Panc1 (cell line): ENCODE data around the gene SFTPA1. TPM values are rescaled to one million over a fixed set of nuclear protein-coding genes. Genes with fewer than 3 reads are reported as not detected.

Experiments used
- ATAC-seq: fragments of 200-7000 bp; cut with Tn5 transposase; 2 replicates; pipeline ENCODE4 v1.9.1; 2020; ENCODE audit warnings: mild to moderate bottlenecking, moderate library complexity
- BruUV-seq: library from RNA; stranded (reverse); fragments of 400-500 nt; replicated peaks from 2 replicates; lab custom pipeline; 2021; lab: Mats Ljungman, UMichigan
- CTCF ChIA-PET: fragments of 300-600 bp; sonication (Branson Sonifier 250); formaldehyde crosslinking; loops from one replicate; lab custom pipeline; 2022; ENCODE audit warnings: antibody characterized with exemption; lab: Charles Lee
- POLR2A ChIA-PET: fragments of 300-600 bp; sonication (Branson Sonifier 250); formaldehyde crosslinking; loops from one replicate; lab custom pipeline; 2022; ENCODE audit warnings: antibody characterized with exemption; lab: Charles Lee
- DNase-seq: peaks from one replicate; pipeline ENCODE4 v3.0.0-alpha.2; 2010; ENCODE audit warnings: low read depth, low spot score
- H3K27ac ChIP-seq: 2 replicates; pipeline ENCODE4 v1.5.1; 2011; ENCODE audit warnings: mild to moderate bottlenecking, low read length, inconsistent platforms
- H3K27me3 ChIP-seq: fragments of 200-500 bp; sonication (Bioruptor generic); 2 replicates; pipeline ENCODE4 v1.6.0; 2014; ENCODE audit warnings: low read length, inconsistent platforms; ENCODE audit not compliant: control insufficient read depth, insufficient read depth
- H3K36me3 ChIP-seq: fragments of 200-500 bp; sonication (Bioruptor generic); 2 replicates; pipeline ENCODE4 v1.5.1; 2014; ENCODE audit warnings: inconsistent platforms, mild to moderate bottlenecking, low read length, moderate library complexity; ENCODE audit not compliant: control insufficient read depth, insufficient read depth
- H3K4me1 ChIP-seq: 2 replicates; pipeline ENCODE4 v1.5.1; 2011; ENCODE audit warnings: inconsistent platforms, mild to moderate bottlenecking, low read length, moderate library complexity; ENCODE audit not compliant: control insufficient read depth, insufficient read depth
- H3K4me3 ChIP-seq, 2 experiments: 2 replicates each; pipeline ENCODE4 v1.5.1; 2011 to 2012; ENCODE audit warnings: low read depth in 2 of 2, low read length in 2 of 2, mild to moderate bottlenecking in 2 of 2, inconsistent platforms in 1 of 2, moderate library complexity in 1 of 2
- H3K9me3 ChIP-seq: fragments of 200-500 bp; sonication (Bioruptor generic); 2 replicates; pipeline ENCODE4 v1.5.1; 2014; ENCODE audit warnings: low read depth, mild to moderate bottlenecking, inconsistent platforms, low read length, moderate library complexity; ENCODE audit not compliant: control insufficient read depth, insufficient read depth
- CTCF ChIP-seq: fragments of 450-650 bp; IDR thresholded peaks from 2 replicates; pipeline ENCODE4 v1.5.1; 2017; ENCODE audit warnings: mild to moderate bottlenecking
- POLR2AphosphoS5 ChIP-seq: IDR thresholded peaks from 2 replicates; pipeline ENCODE4 v1.6.1; 2012; ENCODE audit warnings: mild to moderate bottlenecking, low read depth, low read length, moderate library complexity
- SIN3A ChIP-seq: IDR thresholded peaks from 2 replicates; pipeline ENCODE4 v1.6.1; 2012; ENCODE audit warnings: low read depth, mild to moderate bottlenecking, low read length, moderate library complexity, borderline replicate concordance; ENCODE audit not compliant: insufficient read depth
- TCF7L2 ChIP-seq: IDR thresholded peaks from 2 replicates; pipeline ENCODE4 v1.6.1; 2011; ENCODE audit warnings: mild to moderate bottlenecking, low read depth, low read length, inconsistent platforms
- in situ Hi-C: cut with HindIII; loops from 2 replicates; pipeline ENCODE4 v1.10.0; 2016; ENCODE audit warnings: low sequenced_read_pairs, low pct_unique_long_range_greater_than_20kb
- intact Hi-C: fragments of 100-400 bp; cut with micrococcal nuclease; formaldehyde crosslinking; loops from one replicate; pipeline ENCODE4 v1.10.0; 2022; ENCODE audit not compliant: unreplicated experiment
- total RNA-seq: library from RNA; stranded (reverse); gene quantifications from one replicate; pipeline ENCODE4 v1.2.1, GENCODE V29; 2021; ENCODE audit not compliant: unreplicated experiment
- TF ChIP-seq, protein P1 (sequence below), 2 experiments: IDR thresholded peaks; 2 replicates each; pipeline ENCODE4 v1.6.1; 2011 to 2012; ENCODE audit warnings: low read depth in 2 of 2, control low read depth in 1 of 2, low read length in 1 of 2, mild to moderate bottlenecking in 1 of 2, moderate library complexity in 1 of 2; ENCODE audit not compliant: insufficient read depth in 1 of 2

The SFTPA1 gene
- total RNA-seq, 1 experiment from 2014 or later = 3.8 TPM

DNA sequence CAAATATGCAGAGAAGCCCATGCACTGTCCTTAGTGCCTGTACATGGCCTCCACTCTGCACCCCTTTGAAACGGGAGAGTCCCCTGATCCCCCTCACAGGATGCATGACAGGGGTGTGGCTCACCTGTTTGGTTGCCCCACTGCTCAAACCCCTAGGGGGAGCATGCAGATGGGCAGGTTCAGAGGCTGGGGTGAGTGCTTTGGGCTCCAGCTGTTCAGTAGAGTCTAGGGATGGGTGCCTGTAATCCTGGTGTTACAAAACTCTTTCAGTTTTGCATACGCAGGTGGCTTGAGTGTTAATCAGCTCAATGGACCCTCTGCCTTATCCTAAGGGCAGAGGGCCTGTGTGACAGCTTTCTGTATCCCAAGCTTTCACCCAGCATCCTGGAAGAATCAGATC, 7.8 kb upstream of the SFTPA1 start:
- CTCF ChIA-PET = no interaction called here
- H3K27me3 ChIP-seq = peaks cover 9% of the 10 kb centered on the region
- no peaks in the 10 kb centered on the region for H3K36me3 ChIP-seq
- intact Hi-C loops = no loop called here
- in situ Hi-C loops = no loop called here
- TF ChIP-seq POLR2AphosphoS5 (no peak), TCF7L2 (no peak), CTCF (no peak), SIN3A (no peak)
- TF ChIP-seq, protein P1, sequence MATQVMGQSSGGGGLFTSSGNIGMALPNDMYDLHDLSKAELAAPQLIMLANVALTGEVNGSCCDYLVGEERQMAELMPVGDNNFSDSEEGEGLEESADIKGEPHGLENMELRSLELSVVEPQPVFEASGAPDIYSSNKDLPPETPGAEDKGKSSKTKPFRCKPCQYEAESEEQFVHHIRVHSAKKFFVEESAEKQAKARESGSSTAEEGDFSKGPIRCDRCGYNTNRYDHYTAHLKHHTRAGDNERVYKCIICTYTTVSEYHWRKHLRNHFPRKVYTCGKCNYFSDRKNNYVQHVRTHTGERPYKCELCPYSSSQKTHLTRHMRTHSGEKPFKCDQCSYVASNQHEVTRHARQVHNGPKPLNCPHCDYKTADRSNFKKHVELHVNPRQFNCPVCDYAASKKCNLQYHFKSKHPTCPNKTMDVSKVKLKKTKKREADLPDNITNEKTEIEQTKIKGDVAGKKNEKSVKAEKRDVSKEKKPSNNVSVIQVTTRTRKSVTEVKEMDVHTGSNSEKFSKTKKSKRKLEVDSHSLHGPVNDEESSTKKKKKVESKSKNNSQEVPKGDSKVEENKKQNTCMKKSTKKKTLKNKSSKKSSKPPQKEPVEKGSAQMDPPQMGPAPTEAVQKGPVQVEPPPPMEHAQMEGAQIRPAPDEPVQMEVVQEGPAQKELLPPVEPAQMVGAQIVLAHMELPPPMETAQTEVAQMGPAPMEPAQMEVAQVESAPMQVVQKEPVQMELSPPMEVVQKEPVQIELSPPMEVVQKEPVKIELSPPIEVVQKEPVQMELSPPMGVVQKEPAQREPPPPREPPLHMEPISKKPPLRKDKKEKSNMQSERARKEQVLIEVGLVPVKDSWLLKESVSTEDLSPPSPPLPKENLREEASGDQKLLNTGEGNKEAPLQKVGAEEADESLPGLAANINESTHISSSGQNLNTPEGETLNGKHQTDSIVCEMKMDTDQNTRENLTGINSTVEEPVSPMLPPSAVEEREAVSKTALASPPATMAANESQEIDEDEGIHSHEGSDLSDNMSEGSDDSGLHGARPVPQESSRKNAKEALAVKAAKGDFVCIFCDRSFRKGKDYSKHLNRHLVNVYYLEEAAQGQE (IDR thresholded peaks at IDR 0.05; ENCODE audit: insufficient read depth in 1 of 2, low read depth in 2 of 2, low read length in 1 of 2) = no peak
- H3K4me3 ChIP-seq = no peak overlapping the region
- H3K27ac ChIP-seq = no peak overlapping the region
- H3K9me3 ChIP-seq = peaks cover 4% of the 10 kb centered on the region; the same call in 1 of the 2 replicates
- POLR2A ChIA-PET = no interaction called here
- no peaks in the 10 kb centered on the region for H3K4me1 ChIP-seq
- ATAC-seq (no peak), DNase-seq (no peak)
- BruUV-seq = no TSS peak

GRCh38 chr10:79604294-79604693, 6.4 kb upstream of the SFTPA1 start:
- Histone ChIP-seq H3K27me3 (peaks cover 11% of the 10 kb centered on the region), H3K4me1 (no peaks in the 10 kb centered on the region), H3K4me3 (no peak overlapping the region), H3K27ac (no peak overlapping the region), H3K36me3 (no peaks in the 10 kb centered on the region), H3K9me3 (no peaks in the 10 kb centered on the region)
- intact Hi-C loops = no loop called here
- POLR2A ChIA-PET = no interaction called here
- in situ Hi-C loops = no loop called here
- ATAC-seq (no peak), DNase-seq (no peak)
- CTCF ChIA-PET = no interaction called here
- TF ChIP-seq CTCF (no peak), TCF7L2 (no peak)
- no TSS peak for BruUV-seq

DNA sequence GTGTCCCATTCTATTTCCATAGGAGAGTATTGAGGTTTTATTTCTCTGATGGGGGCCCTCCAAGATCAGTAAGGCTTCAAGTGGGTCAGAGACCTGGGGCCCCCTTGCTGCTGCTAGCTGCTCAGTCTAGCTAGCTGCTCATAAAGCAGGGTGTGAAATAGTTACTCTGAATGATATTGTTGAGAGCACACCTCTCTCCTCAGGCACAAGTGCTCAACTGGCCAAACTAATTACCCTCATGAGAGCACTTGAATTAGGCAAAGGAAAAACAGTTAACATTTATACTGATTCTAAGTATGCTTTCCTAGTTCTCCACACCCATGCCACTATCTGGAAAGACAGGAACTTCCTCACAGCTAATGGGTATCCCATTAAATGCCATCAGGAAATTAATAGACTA, 5.4 kb upstream of the SFTPA1 start:
- ChIA-PET CTCF (no interaction called here), POLR2A (no interaction called here)
- no TSS peak for BruUV-seq
- in situ Hi-C loops = no loop called here
- intact Hi-C loops = no loop called here
- no peak overlapping the region for H3K4me3 ChIP-seq
- no peak overlapping the region for H3K27ac ChIP-seq
- no peaks in the 10 kb centered on the region for H3K36me3 ChIP-seq
- ATAC-seq = no peak
- no peaks in the 10 kb centered on the region for H3K4me1 ChIP-seq
- H3K27me3 ChIP-seq = peaks cover 13% of the 10 kb centered on the region
- H3K9me3 ChIP-seq = no peaks in the 10 kb centered on the region
- no peak for TF ChIP-seq TCF7L2
- no peak for TF ChIP-seq POLR2AphosphoS5
- TF ChIP-seq CTCF = no peak
- TF ChIP-seq, protein P1 (IDR thresholded peaks at IDR 0.05; ENCODE audit: insufficient read depth in 1 of 2, low read depth in 2 of 2, low read length in 1 of 2) = no peak
- TF ChIP-seq SIN3A = no peak
- no peak for DNase-seq
